Aorta (tissue), 5 donors: ENCODE results near the gene TARDBP. TPM values are rescaled to one million over a fixed set of nuclear protein-coding genes. Genes with fewer than 3 reads are reported as not detected.
A peak's percentile ranks its signal among the peaks of the same experiment; 100 is the strongest.
"Not testable (repeated sequence)": the region's sequence is repeated elsewhere in the genome, so short reads cannot be mapped to it uniquely, and the experiment has no call there.

Experiments used
- ATAC-seq: fragments of 200-7000 bp; cut with Tn5 transposase; one replicate; pipeline ENCODE4 v1.9.1; 2022; ENCODE audit warnings: moderate library complexity; ENCODE audit not compliant: low FRiP score
- DNase-seq, 2 donors: peaks; one replicate each; pipeline ENCODE4 v3.0.0-alpha.2; 2020
- H3K27ac ChIP-seq, 2 donors: one replicate each; pipeline ENCODE4 v1.5.1; 2013; ENCODE audit warnings: low read length in 2 of 2, mild to moderate bottlenecking in 2 of 2, moderate library complexity in 2 of 2, control low read depth in 1 of 2, inconsistent platforms in 1 of 2, low read depth in 1 of 2
- H3K27me3 ChIP-seq, 2 donors: one replicate each; pipeline ENCODE4 v1.6.1; 2013; ENCODE audit warnings: control low read depth in 1 of 2, low read length in 1 of 2, mild to moderate bottlenecking in 1 of 2, moderate library complexity in 1 of 2; ENCODE audit not compliant: insufficient read depth in 2 of 2, control insufficient read depth in 1 of 2
- H3K36me3 ChIP-seq, 2 donors: one replicate each; pipeline ENCODE4 v1.6.1; 2013; ENCODE audit warnings: control low read depth in 1 of 2, low read length in 1 of 2, mild to moderate bottlenecking in 1 of 2; ENCODE audit not compliant: insufficient read depth in 2 of 2, control insufficient read depth in 1 of 2
- H3K4me1 ChIP-seq, 2 donors: one replicate each; pipeline ENCODE4 v1.6.1; 2013; ENCODE audit warnings: low read length in 2 of 2, control low read depth in 1 of 2, mild to moderate bottlenecking in 1 of 2, moderate library complexity in 1 of 2; ENCODE audit not compliant: insufficient read depth in 2 of 2, control insufficient read depth in 1 of 2
- H3K4me3 ChIP-seq, 2 donors: one replicate each; pipeline ENCODE4 v1.5.1; 2013; ENCODE audit warnings: low read length in 2 of 2, control low read depth in 1 of 2, mild to moderate bottlenecking in 1 of 2
- H3K9me3 ChIP-seq: one replicate; pipeline ENCODE4 v1.6.1; 2013; ENCODE audit warnings: mild to moderate bottlenecking, low read length; ENCODE audit not compliant: control insufficient read depth
- WGBS, 2 donors: extraction: QIAGEN DNeasy Blood & Tissue Kit; methylation state at CpG; one replicate each; pipeline ENCODE4 v1.1.7; 2013; 5-methylcytosine and 5-hydroxymethylcytosine counted together
- intact Hi-C, 2 donors: fragments of 100-400 bp; cut with DNase I; formaldehyde crosslinking; loops; one replicate each; pipeline versions ENCODE4 v1.14.2 to v1.15.0; 2022
- polyA plus RNA-seq, 2 donors: library from polyadenylated mRNA; stranded (reverse); fragments of 200-250 nt; gene quantifications; one replicate each; pipeline ENCODE4 v1.2.3, GENCODE V29; 2013
- total RNA-seq, 2 donors: library from RNA; stranded (reverse); fragmentation: NEBNext Ultra II Directional; extraction: Animal tissue kit (Norgen Biotek cat#: 25700); gene quantifications; one replicate each; pipeline ENCODE4 v1.2.1, GENCODE V29; 2021
- donor health status: healthy with polysubstance abuse.
- donor health status: Bipolar disorder and iron deficiency.
- donor health status: DM: no; HTN: no; CAD: no.
- donor health status: DM: no; HTN: no; CAD: no.
- donor health status: DM: yes; HTN: yes; CAD: no.

The TARDBP gene
- total and polyA plus RNA-seq, 4 donors, result 124 to 131 (median 127) TPM

DNA sequence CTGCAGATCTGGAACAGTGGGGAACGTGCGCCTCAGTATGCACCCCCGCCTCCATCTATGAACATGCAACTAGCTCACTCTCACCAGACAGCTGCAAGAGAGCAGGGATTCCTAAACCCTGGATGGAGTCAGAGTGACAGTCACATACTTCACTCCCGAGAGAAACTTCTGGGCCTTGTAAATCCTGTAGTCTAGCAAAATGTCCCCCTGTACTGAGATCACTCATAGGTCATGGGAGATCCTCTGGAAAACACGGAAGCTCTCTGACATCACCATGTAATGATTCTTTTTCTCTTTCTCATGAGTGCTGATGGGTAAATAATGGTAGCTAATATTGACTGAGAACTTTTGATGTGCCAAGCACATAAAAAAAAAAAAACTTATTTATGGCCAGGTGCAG is 23.4 kb upstream of the TARDBP start:
- no peaks in the 10 kb centered on the region for H3K36me3 ChIP-seq
- H3K4me3 ChIP-seq, result no peak overlapping the region
- WGBS, 2 donors, result 85% methylated on average over 5 of the region's 5 CpGs
- H3K4me1 ChIP-seq, result no peaks in the 10 kb centered on the region
- H3K9me3 ChIP-seq, result no peaks in the 10 kb centered on the region
- intact Hi-C loops, result no loop called here
- no peaks in the 10 kb centered on the region for H3K27me3 ChIP-seq
- H3K27ac ChIP-seq, result no peak overlapping the region
- ATAC-seq, result no peak
- DNase-seq, result no peak

DNA sequence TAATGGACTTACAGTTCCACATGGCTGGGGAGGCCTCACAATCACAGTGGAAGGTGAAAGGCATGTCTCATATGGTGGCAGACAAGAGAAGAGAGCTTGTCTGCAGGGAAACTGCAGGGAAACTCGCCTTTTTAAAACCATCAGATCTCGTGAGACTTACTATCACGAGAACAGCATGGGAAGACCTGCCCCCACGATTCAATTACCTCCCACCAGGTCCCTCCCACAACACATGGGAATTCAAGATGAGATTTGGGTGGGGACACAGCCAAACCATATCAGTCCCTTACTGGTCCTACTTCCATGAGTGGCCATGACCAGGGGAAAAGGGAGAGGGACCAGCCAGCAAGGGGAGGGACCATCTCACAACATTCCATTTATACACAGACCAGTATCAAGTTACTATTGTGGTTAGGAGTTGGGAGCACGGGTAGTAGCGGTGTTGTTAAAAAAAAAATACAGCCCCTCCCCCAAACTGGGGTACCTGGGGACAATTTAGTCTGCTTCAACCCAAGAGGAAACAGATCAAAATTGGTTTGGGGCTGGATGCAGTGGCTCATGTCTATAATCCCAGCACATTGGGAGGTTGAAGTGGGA is 22.4 kb upstream of the TARDBP start:
- WGBS, 2 donors, result 63 to 67% methylated on average over 6 of the region's 6 CpGs
- H3K27me3 ChIP-seq, ATAC-seq, H3K4me1 ChIP-seq, H3K9me3 ChIP-seq, H3K36me3 ChIP-seq, DNase-seq, intact Hi-C loops, H3K4me3 ChIP-seq, H3K27ac ChIP-seq: not testable (repeated sequence)

DNA sequence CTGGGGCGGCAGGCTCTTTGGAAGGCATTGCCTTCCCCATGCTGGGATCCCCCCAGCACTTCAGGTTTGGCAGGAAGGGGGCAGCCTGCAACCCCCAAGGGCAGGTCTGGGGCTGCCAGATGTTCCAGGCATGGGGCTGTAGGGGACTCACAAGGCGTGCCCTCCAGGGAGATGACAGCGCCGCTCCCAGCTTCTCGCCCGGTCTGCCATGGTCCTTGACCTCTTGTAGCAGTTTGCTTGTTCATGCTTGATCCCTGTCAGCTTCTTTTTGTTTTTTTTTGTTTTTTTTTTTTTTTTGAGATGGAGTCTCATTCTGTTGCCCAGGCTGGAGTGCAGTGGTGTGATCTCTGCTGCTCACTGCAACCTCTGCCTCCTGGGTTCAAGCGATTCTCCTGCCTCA is 21.6 kb upstream of the TARDBP start:
- no peak overlapping the region for H3K27ac ChIP-seq
- ATAC-seq (no peak), DNase-seq (no peak)
- no peaks in the 10 kb centered on the region for H3K36me3 ChIP-seq
- H3K27me3 ChIP-seq, result no peaks in the 10 kb centered on the region
- H3K9me3 ChIP-seq, result no peaks in the 10 kb centered on the region
- H3K4me1 ChIP-seq, result no peaks in the 10 kb centered on the region
- H3K4me3 ChIP-seq, result no peak overlapping the region
- intact Hi-C loops, result no loop called here
- 71 to 84% methylated on average over 7 of the region's 7 CpGs for WGBS, 2 donors

DNA sequence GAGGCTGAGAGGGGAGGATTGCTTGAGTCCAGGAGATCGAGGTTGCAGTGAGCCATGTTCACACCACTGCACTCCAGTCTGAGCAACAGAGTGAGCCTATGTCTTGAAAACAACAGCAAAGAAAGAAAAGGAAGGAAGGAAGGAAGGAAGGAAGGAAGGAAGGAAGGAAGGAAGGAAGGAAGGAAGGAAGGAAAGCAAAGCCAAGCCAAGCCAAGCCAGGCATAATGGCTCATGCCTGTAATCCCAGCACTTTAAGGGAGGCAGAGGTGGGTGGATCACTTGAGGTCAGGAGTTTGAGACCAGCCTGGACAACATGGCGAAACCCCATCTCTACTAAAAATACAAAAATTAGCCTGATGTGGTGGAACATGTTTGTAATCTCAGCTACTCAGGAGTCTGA is 20.4 kb upstream of the TARDBP start:
- H3K27ac ChIP-seq, H3K4me3 ChIP-seq, H3K36me3 ChIP-seq: not testable (repeated sequence)

DNA sequence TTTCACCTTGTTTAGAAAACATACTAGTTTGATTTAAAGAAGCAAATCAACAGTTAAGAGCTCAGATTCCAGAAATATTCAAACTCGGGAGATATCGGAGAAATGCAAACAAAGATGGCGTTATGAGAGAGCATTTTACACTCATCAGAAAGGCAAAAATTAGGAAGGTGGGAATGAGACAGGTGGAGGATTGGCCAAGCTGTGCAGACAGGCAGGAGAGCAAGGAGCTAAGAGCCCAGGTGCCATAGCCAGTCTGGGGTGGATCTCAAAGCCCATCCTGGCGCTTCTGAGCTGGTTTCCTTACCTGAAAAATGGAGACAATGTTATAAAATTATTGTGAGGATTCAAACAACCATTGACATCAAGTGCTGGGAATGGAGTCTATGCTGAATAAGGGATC is 19.6 kb upstream of the TARDBP start:
- H3K9me3 ChIP-seq, result no peaks in the 10 kb centered on the region
- H3K4me1 ChIP-seq, result no peaks in the 10 kb centered on the region
- 37 to 39% methylated on average over 4 of the region's 4 CpGs for WGBS, 2 donors
- DNase-seq (no peak), ATAC-seq (no peak)
- no peaks in the 10 kb centered on the region for H3K36me3 ChIP-seq
- no peak overlapping the region for H3K4me3 ChIP-seq
- H3K27ac ChIP-seq, result no peak overlapping the region
- no peaks in the 10 kb centered on the region for H3K27me3 ChIP-seq
- intact Hi-C loops, result no loop called here

More for the DNA sequence above, 20.4 kb upstream of the TARDBP start:
- H3K27me3 ChIP-seq, H3K4me1 ChIP-seq, H3K9me3 ChIP-seq, intact Hi-C loops, DNase-seq, ATAC-seq: not testable (repeated sequence)
- WGBS, 2 donors, result 89 to 90% methylated on average over 2 of the region's 2 CpGs

- no peak for ATAC-seq
- intact Hi-C loops, result no loop called here
Observed at GRCh38 chr1:10996100-10996499, 16.4 kb upstream of the TARDBP start.

DNA sequence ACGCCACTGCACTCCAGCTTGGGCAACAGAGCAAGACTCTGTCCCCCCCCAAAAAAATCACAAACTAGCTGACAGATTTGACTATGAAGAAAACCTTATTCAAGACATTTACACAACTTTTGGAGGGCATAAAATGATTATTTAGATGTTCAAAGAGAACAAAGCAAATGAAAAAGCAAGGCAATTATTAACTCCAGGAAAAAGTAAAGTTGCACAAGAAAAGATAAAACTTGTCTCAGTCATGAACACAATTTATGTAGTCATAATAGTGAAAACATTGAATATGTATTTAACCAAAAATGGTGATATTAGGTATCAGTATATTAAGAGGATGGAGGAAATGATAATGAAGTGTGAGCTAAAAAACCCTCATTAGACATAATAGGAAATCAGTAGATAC is 11.9 kb upstream of the TARDBP start:
- intact Hi-C loops, result no loop called here
- WGBS, 2 donors, result 83 to 90% methylated on average over 1 of the region's 1 CpG
- H3K4me1 ChIP-seq, result no peaks in the 10 kb centered on the region
- DNase-seq (no peak), ATAC-seq (no peak)
- H3K4me3 ChIP-seq, result no peak overlapping the region
- no peaks in the 10 kb centered on the region for H3K27me3 ChIP-seq
- no peak overlapping the region for H3K27ac ChIP-seq
- no peaks in the 10 kb centered on the region for H3K9me3 ChIP-seq
- no peaks in the 10 kb centered on the region for H3K36me3 ChIP-seq

More at GRCh38 chr1:10996100-10996499, 16.4 kb upstream of the TARDBP start:
- Histone ChIP-seq H3K4me1 (no peaks in the 10 kb centered on the region), H3K9me3 (no peaks in the 10 kb centered on the region), H3K36me3 (no peaks in the 10 kb centered on the region), H3K4me3 (no peak overlapping the region), H3K27ac (no peak overlapping the region), H3K27me3 (no peaks in the 10 kb centered on the region)
- no peak for DNase-seq
- 79 to 83% methylated on average over 3 of the region's 3 CpGs for WGBS, 2 donors

- no peak for DNase-seq
- no peaks in the 10 kb centered on the region for H3K4me1 ChIP-seq
- peak overlapping the region; percentile 19 to 86 for H3K4me3 ChIP-seq
- intact Hi-C loops, result no loop called here
- WGBS, 2 donors, result 1% methylated on average over 11 of the region's 11 CpGs
- no peaks in the 10 kb centered on the region for H3K27me3 ChIP-seq
- H3K36me3 ChIP-seq, result peaks cover 0 to 4% of the 10 kb centered on the region in 2 donors
- no peaks in the 10 kb centered on the region for H3K9me3 ChIP-seq
- ATAC-seq, result no peak
- peak overlapping the region; percentile 8 to 38 for H3K27ac ChIP-seq
Observed at GRCh38 chr1:11013160-11013531, 692 bp downstream of the TARDBP start.

GRCh38 chr1:11019358-11019757 is 6.9 kb downstream of the TARDBP start:
- intact Hi-C loops, ATAC-seq: not testable (repeated sequence)

More at GRCh38 chr1:11019358-11019757, 6.9 kb downstream of the TARDBP start:
- not testable (repeated sequence) for H3K9me3 ChIP-seq, H3K36me3 ChIP-seq, H3K27ac ChIP-seq, H3K4me1 ChIP-seq, DNase-seq, H3K27me3 ChIP-seq, H3K4me3 ChIP-seq
- WGBS, 2 donors, result 73 to 78% methylated on average over 8 of the region's 8 CpGs
